K562 (cell line): ENCODE measurements around the gene FARSB. TPM values are rescaled to one million over a fixed set of nuclear protein-coding genes. Genes with fewer than 3 reads are reported as not detected.

ENCODE experiments used
- JUN ChIP-seq, 2 experiments: sonication (generic) in 1 of 2; formaldehyde crosslinking in 1 of 2; IDR thresholded peaks; 2 replicates each; pipeline versions ENCODE4 v1.6.1 to v1.8.0; 2012 to 2022; ENCODE audit warnings: borderline replicate concordance in 2 of 2, mild to moderate bottlenecking in 2 of 2, improper control_type of control experiment in 1 of 2, low read depth in 1 of 2, low read length in 1 of 2, missing genetic modification reagents in 1 of 2
- MTA3 ChIP-seq: fragments of 450-650 bp; formaldehyde crosslinking; IDR thresholded peaks from 2 replicates; pipeline ENCODE4 v1.6.1; 2017; ENCODE audit warnings: mild to moderate bottlenecking, borderline replicate concordance
- MYC ChIP-seq, 2 experiments: fragments of 250-450 bp in 1 of 2; sonication (Bioruptor Pico) in 1 of 2; IDR thresholded peaks; 2 replicates each; pipeline versions ENCODE4 v1.5.1 to v1.6.1; 2012 to 2021; ENCODE audit warnings: low read depth in 2 of 2, borderline replicate concordance in 1 of 2, improper control_type of control experiment in 1 of 2, low read length in 1 of 2, mild to moderate bottlenecking in 1 of 2, moderate library complexity in 1 of 2
- RBFOX2 ChIP-seq: fragments of 200-400 bp; formaldehyde crosslinking; IDR thresholded peaks from 2 replicates; pipeline ENCODE4 v1.6.1; 2017; ENCODE audit warnings: low read depth, mild to moderate bottlenecking, low read length, moderate library complexity
- SIN3B ChIP-seq: fragments of 450-650 bp; IDR thresholded peaks from 2 replicates; pipeline ENCODE4 v1.6.1; 2017; ENCODE audit warnings: low read depth, mild to moderate bottlenecking, moderate library complexity
- ZFP36 ChIP-seq: fragments of 150-350 bp; IDR thresholded peaks from 2 replicates; pipeline ENCODE4 v1.6.1; 2018; ENCODE audit warnings: low read length, low read depth; ENCODE audit not compliant: partially characterized antibody
- ZNF3 ChIP-seq: fragments of 250-450 bp; sonication (Bioruptor Pico); IDR thresholded peaks from 2 replicates; pipeline ENCODE4 v1.5.0; 2021; ENCODE audit warnings: mild to moderate bottlenecking, moderate library complexity
- polyA plus RNA-seq, 8 experiments: library from polyadenylated mRNA; depleted of rRNA in 4 of 8; stranded (reverse) in 5 of 8; unstranded in 3 of 8; fragments of >200 nt; fragmentation: Nextera tagmentation in 2 of 8; fragmentation: Illumina TruSeq in 1 of 8; extraction: Ambion mirVana in 2 of 8; extraction: Trizol in 1 of 8; gene quantifications; 2 replicates each; pipeline versions ENCODE4 v1.2.1 to v1.2.3, GENCODE V29; 2011 to 2014; ENCODE audit warnings: inconsistent platforms in 1 of 8, missing spikeins in 1 of 8
- total RNA-seq, 7 experiments: library from RNA; depleted of rRNA in 6 of 7; stranded (reverse); fragments of >200 nt in 6 of 7; fragmentation: Illumina TruSeq in 2 of 7; extraction: Trizol in 2 of 7; gene quantifications; 2 replicates each; pipeline versions ENCODE4 v1.2.1 to v1.2.3, GENCODE V29; 2011 to 2021; ENCODE audit warnings: low replicate concordance in 1 of 7
- TF ChIP-seq, protein P1 (sequence below): fragments of 450-650 bp; IDR thresholded peaks from 2 replicates; pipeline ENCODE4 v1.6.1; 2016; ENCODE audit warnings: mild to moderate bottlenecking, moderate library complexity

FARSB gene
- total and polyA plus RNA-seq, 9 of the 15 experiments (the other 6 are each of a cell fraction or from before 2014, with no cell fraction given), result 26.6 to 171 (median 55.7) TPM

DNA sequence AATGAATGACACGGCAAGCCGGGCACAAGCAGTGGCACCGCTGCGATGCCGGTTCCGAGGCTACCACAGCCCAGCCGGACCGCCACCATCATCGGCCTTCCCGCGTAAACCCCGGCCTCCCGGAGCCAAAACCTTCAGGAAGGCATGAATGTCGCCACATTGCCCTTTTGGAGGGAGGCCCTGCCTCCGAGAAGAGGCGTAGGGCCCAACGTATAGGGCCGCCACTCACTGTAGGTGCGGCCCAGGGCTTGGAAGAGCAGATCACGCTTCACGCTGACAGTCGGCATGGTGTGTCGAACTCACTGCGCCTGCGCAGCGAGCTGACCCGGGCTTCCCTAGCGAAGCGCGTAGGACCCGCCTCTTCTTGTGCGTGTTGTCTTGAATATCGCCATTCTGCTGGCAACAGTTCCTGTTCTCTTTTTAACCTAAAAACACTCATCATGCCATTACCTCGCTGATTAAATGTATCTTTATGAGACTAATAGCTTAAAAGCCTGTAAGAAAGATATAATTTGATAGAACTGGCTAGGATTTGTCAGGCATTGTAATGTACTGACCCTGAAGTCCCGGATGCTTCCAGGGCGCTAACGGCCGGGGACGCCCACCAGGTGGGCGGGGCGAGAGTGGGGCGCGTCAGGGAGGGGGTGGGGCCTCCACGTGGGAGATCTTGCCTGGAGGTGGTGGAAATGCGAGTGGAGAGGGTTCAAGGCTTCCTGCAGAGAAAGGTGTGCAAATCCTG, at the start of gene FARSB (continued):
- TF ChIP-seq, protein P1, sequence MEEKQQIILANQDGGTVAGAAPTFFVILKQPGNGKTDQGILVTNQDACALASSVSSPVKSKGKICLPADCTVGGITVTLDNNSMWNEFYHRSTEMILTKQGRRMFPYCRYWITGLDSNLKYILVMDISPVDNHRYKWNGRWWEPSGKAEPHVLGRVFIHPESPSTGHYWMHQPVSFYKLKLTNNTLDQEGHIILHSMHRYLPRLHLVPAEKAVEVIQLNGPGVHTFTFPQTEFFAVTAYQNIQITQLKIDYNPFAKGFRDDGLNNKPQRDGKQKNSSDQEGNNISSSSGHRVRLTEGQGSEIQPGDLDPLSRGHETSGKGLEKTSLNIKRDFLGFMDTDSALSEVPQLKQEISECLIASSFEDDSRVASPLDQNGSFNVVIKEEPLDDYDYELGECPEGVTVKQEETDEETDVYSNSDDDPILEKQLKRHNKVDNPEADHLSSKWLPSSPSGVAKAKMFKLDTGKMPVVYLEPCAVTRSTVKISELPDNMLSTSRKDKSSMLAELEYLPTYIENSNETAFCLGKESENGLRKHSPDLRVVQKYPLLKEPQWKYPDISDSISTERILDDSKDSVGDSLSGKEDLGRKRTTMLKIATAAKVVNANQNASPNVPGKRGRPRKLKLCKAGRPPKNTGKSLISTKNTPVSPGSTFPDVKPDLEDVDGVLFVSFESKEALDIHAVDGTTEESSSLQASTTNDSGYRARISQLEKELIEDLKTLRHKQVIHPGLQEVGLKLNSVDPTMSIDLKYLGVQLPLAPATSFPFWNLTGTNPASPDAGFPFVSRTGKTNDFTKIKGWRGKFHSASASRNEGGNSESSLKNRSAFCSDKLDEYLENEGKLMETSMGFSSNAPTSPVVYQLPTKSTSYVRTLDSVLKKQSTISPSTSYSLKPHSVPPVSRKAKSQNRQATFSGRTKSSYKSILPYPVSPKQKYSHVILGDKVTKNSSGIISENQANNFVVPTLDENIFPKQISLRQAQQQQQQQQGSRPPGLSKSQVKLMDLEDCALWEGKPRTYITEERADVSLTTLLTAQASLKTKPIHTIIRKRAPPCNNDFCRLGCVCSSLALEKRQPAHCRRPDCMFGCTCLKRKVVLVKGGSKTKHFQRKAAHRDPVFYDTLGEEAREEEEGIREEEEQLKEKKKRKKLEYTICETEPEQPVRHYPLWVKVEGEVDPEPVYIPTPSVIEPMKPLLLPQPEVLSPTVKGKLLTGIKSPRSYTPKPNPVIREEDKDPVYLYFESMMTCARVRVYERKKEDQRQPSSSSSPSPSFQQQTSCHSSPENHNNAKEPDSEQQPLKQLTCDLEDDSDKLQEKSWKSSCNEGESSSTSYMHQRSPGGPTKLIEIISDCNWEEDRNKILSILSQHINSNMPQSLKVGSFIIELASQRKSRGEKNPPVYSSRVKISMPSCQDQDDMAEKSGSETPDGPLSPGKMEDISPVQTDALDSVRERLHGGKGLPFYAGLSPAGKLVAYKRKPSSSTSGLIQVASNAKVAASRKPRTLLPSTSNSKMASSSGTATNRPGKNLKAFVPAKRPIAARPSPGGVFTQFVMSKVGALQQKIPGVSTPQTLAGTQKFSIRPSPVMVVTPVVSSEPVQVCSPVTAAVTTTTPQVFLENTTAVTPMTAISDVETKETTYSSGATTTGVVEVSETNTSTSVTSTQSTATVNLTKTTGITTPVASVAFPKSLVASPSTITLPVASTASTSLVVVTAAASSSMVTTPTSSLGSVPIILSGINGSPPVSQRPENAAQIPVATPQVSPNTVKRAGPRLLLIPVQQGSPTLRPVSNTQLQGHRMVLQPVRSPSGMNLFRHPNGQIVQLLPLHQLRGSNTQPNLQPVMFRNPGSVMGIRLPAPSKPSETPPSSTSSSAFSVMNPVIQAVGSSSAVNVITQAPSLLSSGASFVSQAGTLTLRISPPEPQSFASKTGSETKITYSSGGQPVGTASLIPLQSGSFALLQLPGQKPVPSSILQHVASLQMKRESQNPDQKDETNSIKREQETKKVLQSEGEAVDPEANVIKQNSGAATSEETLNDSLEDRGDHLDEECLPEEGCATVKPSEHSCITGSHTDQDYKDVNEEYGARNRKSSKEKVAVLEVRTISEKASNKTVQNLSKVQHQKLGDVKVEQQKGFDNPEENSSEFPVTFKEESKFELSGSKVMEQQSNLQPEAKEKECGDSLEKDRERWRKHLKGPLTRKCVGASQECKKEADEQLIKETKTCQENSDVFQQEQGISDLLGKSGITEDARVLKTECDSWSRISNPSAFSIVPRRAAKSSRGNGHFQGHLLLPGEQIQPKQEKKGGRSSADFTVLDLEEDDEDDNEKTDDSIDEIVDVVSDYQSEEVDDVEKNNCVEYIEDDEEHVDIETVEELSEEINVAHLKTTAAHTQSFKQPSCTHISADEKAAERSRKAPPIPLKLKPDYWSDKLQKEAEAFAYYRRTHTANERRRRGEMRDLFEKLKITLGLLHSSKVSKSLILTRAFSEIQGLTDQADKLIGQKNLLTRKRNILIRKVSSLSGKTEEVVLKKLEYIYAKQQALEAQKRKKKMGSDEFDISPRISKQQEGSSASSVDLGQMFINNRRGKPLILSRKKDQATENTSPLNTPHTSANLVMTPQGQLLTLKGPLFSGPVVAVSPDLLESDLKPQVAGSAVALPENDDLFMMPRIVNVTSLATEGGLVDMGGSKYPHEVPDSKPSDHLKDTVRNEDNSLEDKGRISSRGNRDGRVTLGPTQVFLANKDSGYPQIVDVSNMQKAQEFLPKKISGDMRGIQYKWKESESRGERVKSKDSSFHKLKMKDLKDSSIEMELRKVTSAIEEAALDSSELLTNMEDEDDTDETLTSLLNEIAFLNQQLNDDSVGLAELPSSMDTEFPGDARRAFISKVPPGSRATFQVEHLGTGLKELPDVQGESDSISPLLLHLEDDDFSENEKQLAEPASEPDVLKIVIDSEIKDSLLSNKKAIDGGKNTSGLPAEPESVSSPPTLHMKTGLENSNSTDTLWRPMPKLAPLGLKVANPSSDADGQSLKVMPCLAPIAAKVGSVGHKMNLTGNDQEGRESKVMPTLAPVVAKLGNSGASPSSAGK, result peak; percentile 46
- peak; percentile 52; the same call in 1 of the 2 replicates for TF ChIP-seq SIN3B
- TF ChIP-seq MTA3, result peak; percentile 47; the same call in 1 of the 2 replicates
- peak; percentile 46; the same call in 1 of the 2 replicates for TF ChIP-seq JUN (IDR thresholded peaks at IDR 0.05; ENCODE audit: borderline replicate concordance, low read depth, low read length)
- TF ChIP-seq JUN (CRISPR knock-in tag; IDR thresholded peaks at IDR 0.05; ENCODE audit: borderline replicate concordance), result no peak
- no peak for TF ChIP-seq ZNF3 (CRISPR knock-in tag)
- TF ChIP-seq ZFP36, result no peak
- TF ChIP-seq MYC (IDR thresholded peaks at IDR 0.05; ENCODE audit: low read depth, low read length), result peak; percentile 89
- peak; percentile 66 for TF ChIP-seq MYC (CRISPR knock-in tag; IDR thresholded peaks at IDR 0.05; ENCODE audit: borderline replicate concordance, low read depth)
- TF ChIP-seq RBFOX2, result peak; percentile 86
